IPS DF 6.9 (cell line): ENCODE data around the gene ADCY7.

Experiments used
- DNase-seq: peaks from one replicate; pipeline ENCODE4 v3.0.0-alpha.2; 2013; ENCODE audit warnings: low read depth, low spot score
- H3K27ac ChIP-seq: one replicate; pipeline ENCODE4 v1.5.1; 2013; ENCODE audit warnings: low read length, control low read depth
- H3K27me3 ChIP-seq: 2 replicates; pipeline ENCODE4 v1.6.1; 2013; ENCODE audit warnings: mild to moderate bottlenecking, low read length; ENCODE audit not compliant: control insufficient read depth, insufficient read depth
- H3K36me3 ChIP-seq: 2 replicates; pipeline ENCODE4 v1.6.1; 2013; ENCODE audit warnings: low read length; ENCODE audit not compliant: control insufficient read depth, insufficient read depth
- H3K4me1 ChIP-seq: 2 replicates; pipeline ENCODE4 v1.6.1; 2013; ENCODE audit warnings: low read length; ENCODE audit not compliant: control insufficient read depth, insufficient read depth
- H3K4me3 ChIP-seq: 2 replicates; pipeline ENCODE4 v1.5.1; 2013; ENCODE audit warnings: mild to moderate bottlenecking, low read length
- H3K9me3 ChIP-seq: 2 replicates; pipeline ENCODE4 v1.6.1; 2013; ENCODE audit warnings: low read length, inconsistent platforms; ENCODE audit not compliant: control insufficient read depth, insufficient read depth
- WGBS: extraction: QIAGEN DNeasy Blood & Tissue Kit; methylation state at CpG from one replicate; pipeline ENCODE4 v1.1.7; 2013; ENCODE audit warnings: mixed read lengths, missing lambda C conversion rate; ENCODE audit not compliant: insufficient read length, insufficient coverage; 5-methylcytosine and 5-hydroxymethylcytosine counted together

ADCY7 gene

DNA sequence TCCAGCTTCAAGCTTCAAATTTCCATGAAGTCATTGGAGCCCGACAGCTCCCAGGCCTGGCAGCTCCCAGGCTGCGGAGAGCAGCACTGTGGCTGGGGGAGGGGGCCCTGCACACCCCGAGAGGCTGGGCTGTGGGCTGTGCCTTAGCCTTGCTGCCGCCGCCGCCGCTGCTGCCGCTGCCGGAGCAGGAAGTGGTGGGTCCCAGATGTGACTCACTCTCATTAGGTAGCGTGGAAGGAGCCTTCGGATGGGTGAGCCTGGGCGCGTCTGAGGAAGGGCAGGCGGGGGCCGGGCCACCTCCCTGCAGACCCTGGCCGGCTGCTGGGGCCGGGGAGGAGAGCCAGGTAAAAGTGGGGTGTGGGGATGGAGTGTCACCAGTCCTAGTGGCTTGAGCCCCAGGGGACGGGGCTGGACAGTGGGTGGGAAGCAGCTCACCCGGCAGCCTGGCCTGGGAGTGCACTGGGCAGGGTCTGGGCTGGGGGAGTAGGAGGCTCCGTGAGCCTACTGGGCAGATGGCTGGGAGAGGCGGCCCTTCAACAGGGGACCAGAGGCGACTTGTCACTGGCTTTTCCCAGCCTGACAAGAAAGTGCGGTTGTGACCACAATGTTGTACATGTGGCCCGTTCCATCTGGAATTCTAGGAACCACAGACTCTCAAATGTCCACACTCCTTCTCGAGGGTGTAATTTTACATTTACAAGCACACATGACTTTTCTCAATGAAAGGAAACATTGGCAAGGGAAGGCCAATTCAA, at the start of gene ADCY7:
Gene ADCY7, plus strand, starts transcription at position 215 of the 755 bp plus-strand sequence. CDS start 21,629 bp downstream, outside the sequence.
- no CpG with 5 or more reads among the region's 25 CpGs for WGBS
- Histone ChIP-seq H3K4me1 (peaks cover 3% of the 10 kb centered on the region; the same call in 1 of the 2 replicates), H3K4me3 (no peak within 1 kb of the TSS)

DNA sequence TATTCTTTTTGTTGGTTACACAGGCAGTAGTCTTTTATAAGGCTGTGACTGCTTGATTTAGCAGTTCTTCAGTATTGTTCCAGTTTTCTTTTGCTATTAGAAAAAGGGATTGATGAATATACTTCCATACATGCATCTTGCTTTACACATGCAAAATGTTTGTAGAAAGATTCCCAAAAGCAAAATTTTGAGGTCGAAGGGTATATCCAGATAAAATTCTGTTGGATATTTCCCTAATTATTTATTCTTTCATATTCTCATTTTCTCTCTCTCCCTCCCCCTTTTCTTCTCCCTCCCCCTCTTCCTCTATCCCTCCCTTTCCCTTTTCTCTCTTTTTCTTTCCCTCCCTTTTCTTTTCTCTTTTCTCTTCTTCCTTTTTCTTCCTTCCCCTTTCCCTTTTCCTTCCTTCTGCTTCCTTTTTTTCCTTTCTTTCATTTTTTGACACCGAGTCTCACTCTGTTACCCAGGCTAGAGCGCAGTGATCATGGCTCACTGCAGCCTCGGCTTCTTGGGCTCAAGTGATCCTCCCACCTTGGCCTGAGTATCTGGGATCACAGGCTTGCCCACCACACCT, 46.9 kb upstream of the ADCY7 start:
- no peaks in the 10 kb centered on the region for H3K36me3 ChIP-seq
- H3K9me3 ChIP-seq = no peaks in the 10 kb centered on the region
- WGBS = no CpG with 5 or more reads among the region's 4 CpGs
- no peak overlapping the region for H3K27ac ChIP-seq
- no peaks in the 10 kb centered on the region for H3K27me3 ChIP-seq
- no peak overlapping the region for H3K4me3 ChIP-seq
- H3K4me1 ChIP-seq = no peaks in the 10 kb centered on the region
- no peak for DNase-seq

More for the DNA sequence above, at the start of gene ADCY7:
- Histone ChIP-seq H3K27ac (no peak within 1 kb of the TSS), H3K27me3 (no peaks in the 10 kb centered on the region), H3K9me3 (no peaks in the 10 kb centered on the region), H3K36me3 (no peaks in the 10 kb centered on the region)
- no peak for DNase-seq

DNA sequence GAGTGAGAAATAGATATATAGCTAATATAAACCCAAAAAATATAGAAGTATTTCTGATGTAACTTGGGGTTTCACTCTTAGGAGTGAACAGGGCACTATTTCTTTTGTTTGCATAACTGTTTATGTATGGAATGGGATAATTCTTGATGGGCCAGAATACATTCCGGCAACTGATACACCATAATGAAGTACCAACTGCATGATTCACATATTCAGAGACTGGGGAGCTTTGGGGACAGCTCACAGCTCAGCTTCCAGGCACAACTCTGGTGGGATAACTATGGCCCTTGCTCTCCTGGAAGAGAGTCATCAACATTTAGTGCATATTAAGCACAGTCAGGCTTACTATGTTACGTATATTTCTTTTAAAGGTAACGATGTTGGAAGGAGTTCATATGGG, 42.1 kb upstream of the ADCY7 start:
- H3K27ac ChIP-seq = no peak overlapping the region
- no peak overlapping the region for H3K4me3 ChIP-seq
- no CpG with 5 or more reads among the region's 3 CpGs for WGBS
- H3K36me3 ChIP-seq = 0 out of 2 replicates have a peak, but pooled peaks cover 2% of the 10 kb centered on the region
- H3K27me3 ChIP-seq = no peaks in the 10 kb centered on the region
- no peaks in the 10 kb centered on the region for H3K4me1 ChIP-seq
- H3K9me3 ChIP-seq = no peaks in the 10 kb centered on the region
- DNase-seq = no peak

DNA sequence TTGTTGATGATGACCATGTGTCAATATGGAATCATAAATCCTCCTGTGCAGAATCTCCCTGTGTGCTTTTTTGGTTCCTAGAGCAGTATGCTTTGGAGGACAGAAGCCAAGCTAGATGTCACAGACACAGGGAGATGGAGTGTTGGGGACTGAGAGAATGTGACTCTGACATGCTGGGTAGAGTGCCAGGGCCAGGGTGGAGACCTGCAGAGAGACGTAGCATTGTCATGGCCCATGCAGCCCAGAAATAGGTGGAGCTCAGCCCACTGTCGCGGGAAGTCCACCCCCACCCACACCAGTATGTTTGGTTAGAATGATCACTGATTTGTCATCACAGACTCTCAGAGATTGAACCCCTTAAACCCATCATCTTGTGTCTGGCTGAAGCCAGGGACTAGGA, 39.2 kb upstream of the ADCY7 start:
- Histone ChIP-seq H3K36me3 (0 out of 2 replicates have a peak, but pooled peaks cover 2% of the 10 kb centered on the region), H3K27ac (no peak overlapping the region), H3K4me1 (no peaks in the 10 kb centered on the region), H3K9me3 (no peaks in the 10 kb centered on the region), H3K27me3 (no peaks in the 10 kb centered on the region), H3K4me3 (no peak overlapping the region)
- DNase-seq = no peak
- WGBS = no CpG with 5 or more reads among the region's 3 CpGs

DNA sequence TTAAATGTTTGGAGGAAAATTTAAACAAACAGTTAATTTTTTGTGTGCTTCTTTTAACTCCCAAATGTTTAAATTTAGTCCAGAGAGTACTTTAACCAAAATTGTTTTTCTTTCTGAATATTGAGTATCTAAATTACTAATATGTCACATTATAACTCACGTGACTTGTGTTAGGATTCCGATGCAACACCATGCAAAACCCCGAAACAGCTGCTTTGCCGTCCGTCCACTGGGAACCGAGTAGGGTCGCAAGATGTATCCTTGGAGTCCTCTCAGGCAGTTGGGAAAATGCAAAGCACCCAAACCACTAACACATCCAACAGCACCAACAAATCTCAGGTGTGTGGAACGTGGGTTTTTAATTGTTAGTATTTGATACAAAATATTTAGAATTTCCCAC, 38.7 kb upstream of the ADCY7 start:
- H3K36me3 ChIP-seq = 0 out of 2 replicates have a peak, but pooled peaks cover 2% of the 10 kb centered on the region
- no peak overlapping the region for H3K4me3 ChIP-seq
- H3K27me3 ChIP-seq = no peaks in the 10 kb centered on the region
- no peaks in the 10 kb centered on the region for H3K9me3 ChIP-seq
- H3K4me1 ChIP-seq = no peaks in the 10 kb centered on the region
- no CpG with 5 or more reads among the region's 8 CpGs for WGBS
- no peak overlapping the region for H3K27ac ChIP-seq
- no peak for DNase-seq

DNA sequence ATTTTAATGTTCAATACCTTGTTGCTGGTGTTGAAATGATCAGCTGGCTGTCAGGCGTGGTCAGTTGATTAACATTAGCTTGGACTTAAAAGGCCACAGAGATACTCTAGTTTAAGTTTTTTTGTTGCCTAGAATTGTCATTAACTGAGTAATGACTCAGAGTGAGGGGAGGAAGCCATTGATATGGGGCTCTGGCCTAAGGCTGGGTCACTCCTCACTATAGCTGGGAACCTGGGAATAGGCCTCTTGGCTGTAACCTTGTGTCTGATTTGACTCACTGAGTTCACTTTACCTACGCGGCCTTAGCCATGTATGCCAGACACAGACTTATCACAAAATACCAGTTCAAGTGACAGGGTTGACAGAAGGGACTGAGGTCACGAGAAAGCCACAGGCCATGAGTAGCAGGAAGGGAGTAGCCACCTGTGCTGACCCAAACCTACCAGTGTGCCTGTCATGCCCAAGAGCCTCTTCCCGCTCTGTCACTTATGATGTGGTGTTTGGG, 37.9 kb upstream of the ADCY7 start:
- Histone ChIP-seq H3K36me3 (0 out of 2 replicates have a peak, but pooled peaks cover 2% of the 10 kb centered on the region), H3K9me3 (no peaks in the 10 kb centered on the region)
- WGBS = no CpG with 5 or more reads among the region's 5 CpGs

DNA sequence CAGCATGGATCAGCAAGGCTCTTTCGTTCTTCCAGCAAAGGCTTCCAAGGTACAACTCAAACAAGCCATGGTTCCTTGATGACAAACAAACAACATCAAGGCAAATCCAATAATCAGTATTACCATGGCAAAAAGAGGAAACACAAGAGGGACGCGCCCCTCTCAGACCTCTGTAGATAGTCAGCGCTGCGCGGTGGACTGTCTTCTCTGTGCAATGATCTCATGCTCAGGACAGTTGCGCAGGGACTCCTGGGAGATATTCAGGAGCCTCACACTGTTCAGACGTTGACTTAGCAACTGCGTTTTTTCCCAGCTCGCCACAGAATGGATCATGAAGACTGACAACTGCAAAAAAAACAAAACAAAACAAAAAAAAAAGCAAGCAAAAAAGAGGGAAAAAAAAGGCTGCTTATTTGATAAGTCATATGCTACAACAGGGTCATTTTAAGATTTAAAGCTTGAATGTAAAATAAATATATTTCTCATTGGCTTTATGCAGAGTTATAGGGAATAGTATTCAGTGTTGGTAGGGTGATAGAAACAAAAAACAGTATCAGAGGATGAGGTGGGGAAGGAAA, 37.1 kb upstream of the ADCY7 start:
- DNase-seq = no peak
- Histone ChIP-seq H3K27me3 (no peaks in the 10 kb centered on the region), H3K36me3 (0 out of 2 replicates have a peak, but pooled peaks cover 2% of the 10 kb centered on the region), H3K4me3 (no peak overlapping the region), H3K4me1 (no peaks in the 10 kb centered on the region), H3K27ac (no peak overlapping the region), H3K9me3 (no peaks in the 10 kb centered on the region)
- no CpG with 5 or more reads among the region's 10 CpGs for WGBS

More for the DNA sequence above, 37.9 kb upstream of the ADCY7 start:
- Histone ChIP-seq H3K27ac (no peak overlapping the region), H3K4me1 (no peaks in the 10 kb centered on the region), H3K4me3 (no peak overlapping the region), H3K27me3 (no peaks in the 10 kb centered on the region)
- no peak for DNase-seq

DNA sequence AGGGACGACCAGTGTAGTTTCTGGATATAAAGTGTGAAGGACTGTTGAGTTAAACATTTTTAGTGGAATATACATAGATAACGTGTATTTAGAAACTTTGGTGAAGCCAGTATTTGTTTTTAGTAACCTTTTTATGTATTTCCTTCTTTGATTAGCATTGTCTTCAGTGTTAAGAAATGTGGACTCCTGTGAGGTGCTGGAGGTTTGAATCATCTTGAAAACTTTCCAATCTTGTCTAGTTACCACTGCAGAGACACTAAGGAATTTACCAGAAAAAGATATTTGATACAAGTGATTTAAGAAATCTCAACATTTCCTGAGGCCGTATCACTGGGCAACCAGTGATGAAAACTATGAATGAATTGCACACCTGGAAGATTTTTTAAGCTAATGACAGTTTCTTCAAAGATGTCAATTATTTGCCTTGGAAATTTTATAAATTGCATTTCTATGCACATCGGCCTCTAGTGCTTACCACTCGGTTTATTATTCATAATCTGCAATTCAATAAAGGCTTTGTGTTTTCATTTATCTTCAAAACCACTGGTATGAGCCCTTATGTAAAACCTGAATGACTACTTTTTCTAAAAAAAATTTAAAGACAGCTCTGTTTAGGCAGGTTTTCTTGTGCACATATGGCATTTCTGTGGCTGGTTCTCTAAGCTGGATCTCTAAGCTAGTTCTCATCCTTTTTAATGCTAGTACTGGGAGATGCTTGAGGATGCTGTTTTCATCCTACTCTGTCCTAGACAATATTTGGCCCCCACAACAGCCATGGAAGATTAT, 31.4 kb upstream of the ADCY7 start:
- H3K4me1 ChIP-seq = no peaks in the 10 kb centered on the region
- H3K27ac ChIP-seq = no peak overlapping the region
- H3K27me3 ChIP-seq = no peaks in the 10 kb centered on the region
- no peak for DNase-seq
- H3K36me3 ChIP-seq = no peaks in the 10 kb centered on the region
- no peak overlapping the region for H3K4me3 ChIP-seq
- no peaks in the 10 kb centered on the region for H3K9me3 ChIP-seq
- WGBS = no CpG with 5 or more reads among the region's 5 CpGs

DNA sequence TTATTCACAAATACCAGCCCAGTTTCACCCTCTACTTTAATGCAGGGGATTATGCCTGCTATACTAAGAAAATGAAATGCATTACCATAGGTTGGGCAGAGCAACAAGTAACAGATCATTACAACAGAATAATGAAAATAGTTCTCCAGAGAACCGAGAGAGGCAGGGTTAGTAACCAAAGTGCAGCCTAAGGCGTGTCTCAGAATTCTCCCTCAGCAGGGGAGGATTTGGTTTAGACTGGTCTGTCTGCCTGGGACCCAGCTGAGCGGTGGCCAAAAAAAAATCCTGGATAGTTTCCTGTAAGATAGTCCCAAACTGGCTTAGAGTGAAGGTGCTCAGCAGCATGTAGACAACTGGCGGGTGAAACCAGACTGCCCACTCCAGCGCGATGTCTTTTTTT, 30.8 kb upstream of the ADCY7 start:
- Histone ChIP-seq H3K4me3 (no peak overlapping the region), H3K4me1 (no peaks in the 10 kb centered on the region), H3K27ac (no peak overlapping the region), H3K36me3 (no peaks in the 10 kb centered on the region), H3K9me3 (no peaks in the 10 kb centered on the region), H3K27me3 (no peaks in the 10 kb centered on the region)
- no CpG with 5 or more reads among the region's 6 CpGs for WGBS
- DNase-seq = no peak

DNA sequence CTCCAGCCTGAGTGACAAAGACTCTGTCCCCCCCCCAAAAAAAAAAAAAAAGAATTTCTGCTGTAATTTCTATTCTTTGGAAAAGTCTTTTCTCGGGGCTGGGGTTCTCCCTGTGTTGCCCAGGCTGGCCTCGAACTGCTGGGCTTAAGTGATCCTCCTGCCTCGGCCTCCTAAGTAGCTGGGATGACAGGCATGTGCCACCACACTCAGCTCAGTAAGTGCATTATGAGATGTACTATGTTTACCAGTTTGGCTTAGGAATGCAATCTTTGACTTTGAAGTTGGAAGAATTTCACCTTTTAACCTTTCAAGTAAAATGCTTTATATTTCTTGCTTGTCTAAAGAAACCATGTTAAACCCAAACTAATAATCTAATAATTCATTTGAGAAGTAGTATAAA, 28.0 kb upstream of the ADCY7 start:
- no peak overlapping the region for H3K27ac ChIP-seq

More for the DNA sequence above, 28.0 kb upstream of the ADCY7 start:
- no peaks in the 10 kb centered on the region for H3K4me1 ChIP-seq
- H3K4me3 ChIP-seq = no peak overlapping the region
- no peak for DNase-seq
- H3K27me3 ChIP-seq = no peaks in the 10 kb centered on the region
- no CpG with 5 or more reads among the region's 3 CpGs for WGBS
- H3K9me3 ChIP-seq = no peaks in the 10 kb centered on the region
- no peaks in the 10 kb centered on the region for H3K36me3 ChIP-seq
